Keratinocyte (primary cell): ENCODE results near the gene STMND1.

Source experiments
- CTCF ChIP-seq, 3 experiments: IDR thresholded peaks in 1 of 3; conservative IDR thresholded peaks in 1 of 3; optimal IDR thresholded peaks in 1 of 3; 2 replicates in 2 of 3; 3 replicates in 1 of 3; pipeline versions ENCODE3 to v1.5.1; 2011; ENCODE audit warnings: low read length in 3 of 3, mild to moderate bottlenecking in 3 of 3, moderate library complexity in 2 of 3, control low read depth in 1 of 3, inconsistent platforms in 1 of 3; ENCODE audit not compliant: insufficient read depth in 2 of 3; ENCODE audit errors: extremely low read depth in 1 of 3
- EZH2 ChIP-seq: IDR thresholded peaks from one replicate; pipeline ENCODE4 v1.6.1; 2012; ENCODE audit warnings: inconsistent platforms, mild to moderate bottlenecking, low read length, moderate library complexity

GRCh38 chr6:17086469-17086868 is 15.4 kb upstream of the STMND1 start:
- peak; percentile 50 to 74 (median 54) for TF ChIP-seq CTCF (optimal IDR thresholded peaks at IDR 0.05 in 1 of 3, IDR thresholded peaks at IDR 0.05 in 1 of 3, conservative IDR thresholded peaks at IDR 0.05 in 1 of 3; ENCODE audit: extremely low read depth in 1 of 3, insufficient read depth in 2 of 3, low read length in 3 of 3)
- TF ChIP-seq EZH2 = no peak
